GM18870 (cell line): Measurements from ENCODE around the gene CEP19.

Experiments
- ATAC-seq: cut with Tn5 transposase; IDR thresholded peaks from one replicate; pipeline ENCODE4 v1.9.1; 2021; ENCODE audit warnings: moderate library complexity; ENCODE audit not compliant: unreplicated experiment

CEP19 gene

DNA sequence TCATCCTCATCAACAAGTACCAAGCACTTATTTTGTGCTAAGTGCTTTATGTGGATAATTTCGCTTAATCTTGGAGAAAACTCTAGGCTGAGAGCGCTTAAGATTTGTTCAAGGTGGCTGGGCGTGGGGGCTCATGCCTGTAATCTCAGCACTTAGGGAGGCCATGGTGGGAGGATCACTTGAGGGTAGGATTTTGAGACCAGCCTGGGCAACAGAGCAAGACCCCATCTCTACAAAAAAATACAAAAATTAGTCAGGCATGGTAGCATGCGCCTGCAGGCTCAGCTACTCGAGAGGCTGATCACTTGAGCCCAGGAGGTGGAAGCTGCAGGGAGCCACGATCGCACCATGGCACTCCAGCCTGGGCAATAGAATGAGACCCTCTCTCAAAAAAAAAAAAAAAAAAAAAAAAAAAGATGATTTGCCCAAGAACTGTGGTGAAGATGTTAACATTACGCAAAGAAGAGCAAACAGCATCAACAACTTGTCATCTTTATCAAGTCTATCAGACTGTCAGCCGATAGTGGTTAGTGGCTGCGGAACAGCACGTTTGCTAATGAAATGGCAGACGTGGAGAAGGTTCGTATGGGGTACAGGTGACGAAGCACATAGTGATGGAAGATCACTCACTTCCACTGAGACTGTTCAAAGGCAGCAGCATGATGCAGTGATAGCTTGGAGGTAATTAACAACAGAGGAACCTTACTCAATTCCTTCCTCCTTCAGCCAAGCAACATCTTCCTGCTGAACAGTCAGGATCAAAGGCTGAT is 44.8 kb downstream of the CEP19 start:
- no peak for ATAC-seq

- ATAC-seq = no peak
Measured at GRCh38 chr3:196666001-196666867, 45.8 kb downstream of the CEP19 start.

DNA sequence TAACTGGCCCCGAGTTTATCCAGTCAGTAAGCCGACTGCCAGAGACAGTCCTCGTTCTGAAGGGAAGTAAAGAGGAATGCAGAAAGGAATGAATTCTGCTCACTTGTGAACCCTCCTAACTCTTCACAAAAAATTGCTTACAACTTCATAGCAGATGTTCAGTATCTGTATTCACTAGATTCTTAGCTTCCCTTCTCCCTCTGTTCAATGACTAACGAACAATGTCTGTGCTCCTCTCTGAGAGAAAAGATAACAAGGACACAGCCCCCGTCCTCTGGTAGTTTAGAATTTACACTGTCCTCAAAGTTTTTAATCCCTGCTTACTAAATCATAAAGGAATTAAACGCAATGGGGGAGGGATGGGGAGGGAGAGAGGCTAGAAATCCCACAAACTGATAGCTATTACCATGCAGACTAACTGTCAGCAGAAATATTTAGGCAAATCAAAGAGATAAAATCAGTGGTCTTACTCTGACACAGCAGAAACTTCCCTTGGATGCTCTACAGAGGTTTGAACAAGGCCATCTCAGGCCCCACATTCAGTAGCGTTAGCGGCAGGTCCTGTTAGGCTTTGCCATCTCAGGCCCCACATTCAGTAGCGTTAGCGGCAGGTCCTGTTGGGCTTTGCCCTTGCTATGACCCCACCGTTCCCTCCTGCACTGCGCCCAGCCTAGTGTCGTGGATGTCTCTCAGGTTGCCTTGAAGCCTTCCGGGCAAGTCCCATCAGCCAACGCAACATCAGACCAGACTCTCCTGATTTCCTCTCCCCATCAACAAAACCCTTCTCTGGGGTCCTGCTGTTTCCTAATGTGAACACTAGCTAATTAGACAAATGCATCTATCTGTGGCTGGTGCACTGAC is 49.1 kb downstream of the CEP19 start:
- no peak for ATAC-seq

- no peak for ATAC-seq
Measured at GRCh38 chr3:196662033-196662432, 50.0 kb downstream of the CEP19 start.

DNA sequence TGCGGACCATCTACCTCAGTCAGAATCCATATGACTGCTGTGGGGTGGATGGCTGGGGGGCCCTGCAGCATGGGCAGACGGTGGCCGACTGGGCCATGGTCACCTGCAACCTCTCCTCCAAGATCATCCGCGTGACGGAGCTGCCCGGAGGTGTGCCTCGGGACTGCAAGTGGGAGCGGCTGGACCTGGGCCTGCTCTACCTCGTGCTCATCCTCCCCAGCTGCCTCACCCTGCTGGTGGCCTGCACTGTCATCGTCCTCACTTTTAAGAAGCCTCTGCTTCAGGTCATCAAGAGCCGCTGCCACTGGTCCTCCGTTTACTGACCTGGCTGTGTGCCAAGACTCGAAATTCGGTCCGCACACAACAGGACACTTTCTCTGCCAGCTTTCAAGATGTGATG is 50.6 kb downstream of the CEP19 start:
- no peak for ATAC-seq

DNA sequence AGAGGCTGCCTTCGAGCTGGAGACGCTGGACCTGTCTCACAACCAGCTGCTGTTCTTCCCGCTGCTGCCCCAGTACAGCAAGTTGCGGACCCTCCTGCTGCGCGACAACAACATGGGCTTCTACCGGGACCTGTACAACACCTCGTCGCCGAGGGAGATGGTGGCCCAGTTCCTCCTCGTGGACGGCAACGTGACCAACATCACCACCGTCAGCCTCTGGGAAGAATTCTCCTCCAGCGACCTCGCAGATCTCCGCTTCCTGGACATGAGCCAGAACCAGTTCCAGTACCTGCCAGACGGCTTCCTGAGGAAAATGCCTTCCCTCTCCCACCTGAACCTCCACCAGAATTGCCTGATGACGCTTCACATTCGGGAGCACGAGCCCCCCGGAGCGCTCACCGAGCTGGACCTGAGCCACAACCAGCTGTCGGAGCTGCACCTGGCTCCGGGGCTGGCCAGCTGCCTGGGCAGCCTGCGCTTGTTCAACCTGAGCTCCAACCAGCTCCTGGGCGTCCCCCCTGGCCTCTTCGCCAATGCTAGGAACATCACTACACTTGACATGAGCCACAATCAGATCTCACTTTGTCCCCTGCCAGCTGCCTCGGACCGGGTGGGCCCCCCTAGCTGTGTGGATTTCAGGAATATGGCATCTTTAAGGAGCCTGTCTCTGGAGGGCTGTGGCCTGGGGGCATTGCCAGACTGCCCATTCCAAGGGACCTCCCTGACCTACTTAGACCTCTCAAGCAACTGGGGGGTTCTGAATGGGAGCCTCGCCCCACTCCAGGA is 51.5 kb downstream of the CEP19 start:
- ATAC-seq = no peak

DNA sequence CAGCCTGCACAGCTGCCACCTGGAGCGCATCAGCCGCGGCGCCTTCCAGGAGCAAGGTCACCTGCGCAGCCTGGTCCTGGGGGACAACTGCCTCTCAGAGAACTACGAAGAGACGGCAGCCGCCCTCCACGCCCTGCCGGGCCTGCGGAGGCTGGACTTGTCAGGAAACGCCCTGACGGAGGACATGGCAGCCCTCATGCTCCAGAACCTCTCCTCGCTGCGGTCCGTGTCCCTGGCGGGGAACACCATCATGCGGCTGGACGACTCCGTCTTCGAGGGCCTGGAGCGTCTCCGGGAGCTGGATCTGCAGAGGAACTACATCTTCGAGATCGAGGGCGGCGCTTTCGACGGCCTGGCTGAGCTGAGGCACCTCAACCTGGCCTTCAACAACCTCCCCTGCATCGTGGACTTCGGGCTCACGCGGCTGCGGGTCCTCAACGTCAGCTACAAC is 52.1 kb downstream of the CEP19 start:
- no peak for ATAC-seq
